ENCODE measurements around the gene MYOM1.

GRCh38 chr18:3083766-3084165 is 136.0 kb downstream of the MYOM1 start:
- TF ChIP-seq CTCF (IDR thresholded peaks at IDR 0.05; ENCODE audit: low read depth, low read length, poor library complexity, severe bottlenecking) = no peak
- no peak for TF ChIP-seq EZH2phosphoT487 (IDR thresholded peaks at IDR 0.05; ENCODE audit: borderline replicate concordance, low read length)

Measured in DOHH2 (cell line).